Gastrocnemius medialis (tissue), 4 donors: ENCODE data around the gene CWC27. TPM values are rescaled to one million over a fixed set of nuclear protein-coding genes. Genes with fewer than 3 reads are reported as not detected.

Experiments used
- ATAC-seq, 2 donors: fragments of 150-250 bp; one replicate each; pipeline ENCODE4 v1.9.1; 2016
- DNase-seq, 2 donors: peaks; one replicate each; pipeline ENCODE4 v3.0.0-alpha.2; 2019
- H3K27ac ChIP-seq, 4 donors: fragments of 200-600 bp; sonication (generic); 1 replicate in 1 of 4; 2 replicates in 3 of 4; pipeline ENCODE4 v1.5.1; 2016 to 2018; ENCODE audit warnings: mild to moderate bottlenecking in 2 of 4, moderate library complexity in 1 of 4
- H3K27me3 ChIP-seq, 3 donors: fragments of 200-600 bp; sonication (generic) in 2 of 3; 1 replicate in 1 of 3; 2 replicates in 2 of 3; pipeline versions ENCODE4 v1.5.1 to v1.6.0; 2016 to 2019; ENCODE audit warnings: mild to moderate bottlenecking in 1 of 3, moderate library complexity in 1 of 3
- H3K36me3 ChIP-seq, 2 donors: fragments of 200-600 bp; sonication (generic) in 1 of 2; one replicate each; pipeline ENCODE4 v1.5.1; 2017 to 2018
- H3K4me1 ChIP-seq, 2 donors: fragments of 200-600 bp; sonication (generic) in 1 of 2; one replicate each; pipeline ENCODE4 v1.5.1; 2016 to 2017; ENCODE audit warnings: mild to moderate bottlenecking in 2 of 2
- H3K4me3 ChIP-seq, 4 donors: fragments of 200-600 bp; sonication (generic) in 3 of 4; 1 replicate in 1 of 4; 2 replicates in 3 of 4; pipeline ENCODE4 v1.5.1; 2016 to 2019; ENCODE audit warnings: mild to moderate bottlenecking in 2 of 4
- H3K9me3 ChIP-seq, 3 donors: fragments of 200-600 bp; sonication (generic) in 2 of 3; 1 replicate in 1 of 3; 2 replicates in 2 of 3; pipeline ENCODE4 v1.5.1; 2016 to 2019
- CTCF ChIP-seq, 5 experiments: fragments of 450-650 bp in 3 of 5; fragments of 200-600 bp in 2 of 5; sonication (generic) in 2 of 5; IDR thresholded peaks in 4 of 5; conservative IDR thresholded peaks in 1 of 5; 1 replicate in 4 of 5; 2 replicates in 1 of 5; pipeline ENCODE4 v1.5.1; 2016 to 2019; ENCODE audit warnings: antibody characterized with exemption in 5 of 5, mild to moderate bottlenecking in 3 of 5, moderate library complexity in 3 of 5
- POLR2A ChIP-seq, 2 donors: fragments of 450-650 bp; IDR thresholded peaks; one replicate each; pipeline ENCODE4 v1.6.1; 2017; ENCODE audit warnings: antibody characterized with exemption in 2 of 2, mild to moderate bottlenecking in 2 of 2, moderate library complexity in 2 of 2
- in situ Hi-C, 4 donors: fragments of 200-750 bp; cut with MboI; loops; one replicate each; pipeline versions ENCODE4 v1.15.0 to v1.8.0; 2017; ENCODE audit warnings: low sequenced_read_pairs in 4 of 4
- intact Hi-C: fragments of 100-400 bp; cut with DNase I; formaldehyde crosslinking; loops from one replicate; pipeline ENCODE4 v1.15.1; 2023; ENCODE audit warnings: low total_unique reads
- total RNA-seq, 4 donors: library from RNA; depleted of rRNA; stranded (reverse); fragments of >200 nt; gene quantifications; one replicate each; pipeline versions ENCODE4 v1.1.0 to v1.2.3, GENCODE V29; 2016

Gene CWC27
- total RNA-seq, 4 donors from 2014 or later = 8.4 to 10.7 (median 8.6) TPM

DNA sequence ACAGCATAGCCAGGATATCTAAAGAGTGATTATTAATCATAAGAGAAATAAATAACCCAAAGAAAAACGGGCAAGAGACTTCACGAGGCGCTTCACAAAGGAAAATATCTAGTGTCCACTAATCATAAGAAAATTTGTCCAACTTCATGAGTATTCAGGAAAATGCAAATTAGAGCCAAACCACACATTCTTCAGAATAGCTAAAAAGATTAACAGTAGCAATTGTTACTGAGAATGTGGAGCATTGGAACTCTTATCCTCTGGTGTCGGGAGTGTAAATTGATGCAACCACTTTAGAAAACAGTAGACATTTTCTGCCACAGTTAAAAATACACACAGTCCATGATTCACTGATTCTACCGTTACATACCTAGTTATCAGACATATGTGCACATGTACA, 145.7 kb downstream of the CWC27 start:
- no peak overlapping the region for H3K4me3 ChIP-seq
- DNase-seq = no peak
- ATAC-seq = no peak
- in situ Hi-C loops (no loop called here), intact Hi-C loops (no loop called here)
- H3K36me3 ChIP-seq = no peaks in the 10 kb centered on the region
- H3K27ac ChIP-seq = no peak overlapping the region
- H3K9me3 ChIP-seq = no peaks in the 10 kb centered on the region
- no peaks in the 10 kb centered on the region for H3K27me3 ChIP-seq
- H3K4me1 ChIP-seq = no peaks in the 10 kb centered on the region
- TF ChIP-seq POLR2A (IDR thresholded peaks at IDR 0.05) = no peak
- no peak for TF ChIP-seq CTCF (IDR thresholded peaks at IDR 0.05 in 4 of 5, conservative IDR thresholded peaks at IDR 0.05 in 1 of 5)

DNA sequence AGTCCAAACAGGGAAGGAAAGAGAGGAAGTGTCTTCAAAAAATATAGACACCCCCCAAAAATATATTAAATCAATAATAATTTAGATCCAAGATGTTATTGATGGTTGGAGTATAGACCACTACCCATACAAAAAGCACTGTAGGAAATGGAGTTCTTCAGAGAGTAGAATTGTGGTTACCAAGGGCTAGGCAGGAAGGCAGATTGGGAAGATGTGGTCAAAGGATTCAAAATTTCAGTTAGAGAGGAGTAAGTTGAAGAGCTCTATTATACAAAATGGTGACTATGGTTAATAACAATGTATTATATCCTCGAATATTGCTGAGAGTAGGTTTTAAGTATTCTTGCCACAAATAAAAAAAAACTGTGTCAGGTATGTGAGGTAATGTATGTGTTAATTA, 149.4 kb downstream of the CWC27 start:
- intact Hi-C loops (no loop called here), in situ Hi-C loops (no loop called here)
- ATAC-seq = no peak
- H3K36me3 ChIP-seq = no peaks in the 10 kb centered on the region
- no peak overlapping the region for H3K4me3 ChIP-seq
- TF ChIP-seq POLR2A (IDR thresholded peaks at IDR 0.05) (no peak), CTCF (IDR thresholded peaks at IDR 0.05 in 4 of 5, conservative IDR thresholded peaks at IDR 0.05 in 1 of 5) (no peak)
- H3K4me1 ChIP-seq = no peaks in the 10 kb centered on the region
- no peak overlapping the region for H3K27ac ChIP-seq
- DNase-seq = no peak
- H3K27me3 ChIP-seq = no peaks in the 10 kb centered on the region
- no peaks in the 10 kb centered on the region for H3K9me3 ChIP-seq

DNA sequence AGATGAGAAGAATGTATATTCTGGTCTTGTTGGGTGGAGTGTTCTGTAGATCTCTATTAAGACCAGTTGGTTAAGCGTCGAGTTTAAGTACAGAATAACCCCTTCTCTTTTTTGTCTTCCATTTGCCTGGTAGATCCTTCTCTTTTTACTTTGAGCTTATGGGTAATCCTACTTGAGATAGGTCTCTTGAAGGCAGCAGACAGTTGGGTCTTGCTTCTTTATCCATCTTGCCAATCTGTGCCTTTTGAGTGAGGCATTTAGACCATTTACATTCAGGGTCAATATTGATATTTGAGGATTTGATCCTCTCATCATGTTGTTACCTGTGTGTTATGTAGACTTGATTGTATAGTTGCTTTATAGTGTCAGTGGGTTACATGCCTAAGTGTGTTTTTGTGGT, 152.7 kb downstream of the CWC27 start:
- no peaks in the 10 kb centered on the region for H3K27me3 ChIP-seq
- H3K4me1 ChIP-seq = no peaks in the 10 kb centered on the region
- no peak overlapping the region for H3K27ac ChIP-seq
- H3K9me3 ChIP-seq = no peaks in the 10 kb centered on the region
- DNase-seq = no peak
- ATAC-seq = no peak
- in situ Hi-C loops = no loop called here
- intact Hi-C loops = no loop called here
- H3K4me3 ChIP-seq = no peak overlapping the region
- no peaks in the 10 kb centered on the region for H3K36me3 ChIP-seq
- TF ChIP-seq CTCF (IDR thresholded peaks at IDR 0.05 in 4 of 5, conservative IDR thresholded peaks at IDR 0.05 in 1 of 5) (no peak), POLR2A (IDR thresholded peaks at IDR 0.05) (no peak)

- in situ Hi-C loops (no loop called here), intact Hi-C loops (no loop called here)
- Histone ChIP-seq H3K9me3 (no peaks in the 10 kb centered on the region), H3K36me3 (no peaks in the 10 kb centered on the region), H3K4me3 (no peak overlapping the region), H3K4me1 (no peaks in the 10 kb centered on the region), H3K27ac (no peak overlapping the region), H3K27me3 (no peaks in the 10 kb centered on the region)
- DNase-seq = no peak
- no peak for TF ChIP-seq CTCF (IDR thresholded peaks at IDR 0.05 in 4 of 5, conservative IDR thresholded peaks at IDR 0.05 in 1 of 5)
- no peak for TF ChIP-seq POLR2A (IDR thresholded peaks at IDR 0.05)
- no peak for ATAC-seq
These were observed 154.5 kb downstream of the CWC27 start for GRCh38 chr5:64923151-64923685.

DNA sequence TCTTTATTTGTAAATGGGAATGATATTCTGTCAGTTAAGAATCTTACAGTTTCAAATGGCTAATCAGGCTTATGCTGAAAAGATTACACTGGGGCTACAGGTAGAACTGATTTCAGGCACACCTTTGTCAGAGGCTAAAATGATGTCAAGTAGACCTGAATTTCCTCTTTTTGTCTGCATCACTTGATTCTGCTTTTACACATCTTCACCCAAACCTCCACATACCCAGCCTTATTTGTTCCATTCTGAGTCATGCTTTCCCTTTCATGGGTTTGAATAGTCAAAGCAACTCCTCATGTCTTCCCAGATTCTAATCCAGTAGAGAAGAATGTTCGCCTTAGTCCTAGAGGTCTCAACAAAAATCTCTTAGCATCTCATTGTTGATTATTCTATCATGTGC, 156.4 kb downstream of the CWC27 start:
- H3K27me3 ChIP-seq = no peaks in the 10 kb centered on the region
- H3K9me3 ChIP-seq = no peaks in the 10 kb centered on the region
- in situ Hi-C loops = no loop called here
- DNase-seq = no peak
- H3K4me1 ChIP-seq = no peaks in the 10 kb centered on the region
- H3K27ac ChIP-seq = no peak overlapping the region
- no peaks in the 10 kb centered on the region for H3K36me3 ChIP-seq
- no peak for TF ChIP-seq POLR2A (IDR thresholded peaks at IDR 0.05)
- no peak for TF ChIP-seq CTCF (IDR thresholded peaks at IDR 0.05 in 4 of 5, conservative IDR thresholded peaks at IDR 0.05 in 1 of 5)
- intact Hi-C loops = no loop called here
- ATAC-seq = no peak
- H3K4me3 ChIP-seq = no peak overlapping the region
